Activated CD8-positive, alpha-beta memory T cell treated with anti-CD3 and anti-CD28 coated beads, Interleukin-2, amount 10 ng/mL, durations not matched to agents 7 days and 5 days (primary cell): ENCODE measurements around the gene DNAJB7. TPM values are rescaled to one million over a fixed set of nuclear protein-coding genes. Genes with fewer than 3 reads are reported as not detected.
"Not testable (repeated sequence)": the region's sequence is repeated elsewhere in the genome, so short reads cannot be mapped to it uniquely, and the experiment has no call there.

Source experiments
- ATAC-seq: fragments of 150-1000 bp; cut with Tn5 transposase; one replicate; pipeline ENCODE4 v1.10.0; 2021; ENCODE audit warnings: moderate library complexity
- CTCF ChIA-PET: fragments of 350-600 bp; sonication (Branson Sonifier 250); formaldehyde crosslinking; loops from one replicate; lab custom pipeline; 2021; ENCODE audit warnings: antibody characterized with exemption; lab: Charles Lee
- DNase-seq: peaks from one replicate; pipeline ENCODE4 v3.0.0-alpha.2; 2020
- H3K27ac Mint-ChIP-seq: one replicate; pipeline ENCODE4 v1.8.0; 2021; ENCODE audit warnings: mild to moderate bottlenecking, mixed read lengths
- H3K27me3 Mint-ChIP-seq: one replicate; pipeline ENCODE4 v1.8.0; 2021; ENCODE audit warnings: mixed read lengths
- H3K36me3 Mint-ChIP-seq: one replicate; pipeline ENCODE4 v1.8.0; 2021; ENCODE audit warnings: mild to moderate bottlenecking, mixed read lengths
- H3K4me1 Mint-ChIP-seq: one replicate; pipeline ENCODE4 v1.8.0; 2021; ENCODE audit warnings: mixed read lengths
- H3K4me3 Mint-ChIP-seq: one replicate; pipeline ENCODE4 v1.8.0; 2021; ENCODE audit warnings: mild to moderate bottlenecking, moderate library complexity, mixed read lengths
- H3K9me3 Mint-ChIP-seq: one replicate; pipeline ENCODE4 v1.8.0; 2022; ENCODE audit warnings: low read depth, mixed read lengths
- microRNA-seq: library from miRNA; unstranded; fragments of <30 nt; microRNA quantifications from one replicate; pipeline ENCODE4 v1.2.0, GENCODE V29; 2022
- total RNA-seq, 2 experiments: library from RNA; stranded (reverse); gene quantifications; one replicate each; pipeline ENCODE4 v1.2.3, GENCODE V29; 2021

The DNAJB7 gene
- total RNA-seq, 2 experiments from 2014 or later, result not detected

DNA sequence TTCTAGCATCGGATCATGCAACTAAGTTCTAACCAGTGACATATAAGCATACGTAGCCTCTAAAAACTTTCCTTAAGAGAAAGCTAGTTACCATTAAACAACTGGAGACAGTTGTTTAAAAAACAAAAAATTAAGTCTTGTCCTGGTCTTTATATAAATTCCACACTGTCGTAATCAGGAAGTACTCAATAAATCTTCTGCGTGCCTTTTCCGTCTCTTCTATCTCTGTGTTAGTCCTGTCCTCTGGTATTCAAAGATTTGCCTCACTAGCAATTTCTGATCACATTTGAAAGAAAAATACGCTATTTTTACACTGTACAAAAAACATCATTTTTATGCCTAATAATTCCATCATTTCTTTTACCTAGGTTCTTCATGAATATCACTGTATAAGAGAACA, 32.8 kb downstream of the DNAJB7 start:
- H3K27me3 Mint-ChIP-seq, result no peaks in the 10 kb centered on the region
- ATAC-seq (no peak), DNase-seq (no peak)
- no peak overlapping the region for H3K27ac Mint-ChIP-seq
- no peaks in the 10 kb centered on the region for H3K4me1 Mint-ChIP-seq
- CTCF ChIA-PET, result interaction anchor here (0.8 kb wide), 1 partner anchor 25 kb away, joined by 3 read pairs; no protein-coding TSS in a partner anchor
- H3K4me3 Mint-ChIP-seq, result no peak overlapping the region
- H3K36me3 Mint-ChIP-seq, result peaks cover 28% of the 10 kb centered on the region
- H3K9me3 Mint-ChIP-seq, result no peaks in the 10 kb centered on the region

DNA sequence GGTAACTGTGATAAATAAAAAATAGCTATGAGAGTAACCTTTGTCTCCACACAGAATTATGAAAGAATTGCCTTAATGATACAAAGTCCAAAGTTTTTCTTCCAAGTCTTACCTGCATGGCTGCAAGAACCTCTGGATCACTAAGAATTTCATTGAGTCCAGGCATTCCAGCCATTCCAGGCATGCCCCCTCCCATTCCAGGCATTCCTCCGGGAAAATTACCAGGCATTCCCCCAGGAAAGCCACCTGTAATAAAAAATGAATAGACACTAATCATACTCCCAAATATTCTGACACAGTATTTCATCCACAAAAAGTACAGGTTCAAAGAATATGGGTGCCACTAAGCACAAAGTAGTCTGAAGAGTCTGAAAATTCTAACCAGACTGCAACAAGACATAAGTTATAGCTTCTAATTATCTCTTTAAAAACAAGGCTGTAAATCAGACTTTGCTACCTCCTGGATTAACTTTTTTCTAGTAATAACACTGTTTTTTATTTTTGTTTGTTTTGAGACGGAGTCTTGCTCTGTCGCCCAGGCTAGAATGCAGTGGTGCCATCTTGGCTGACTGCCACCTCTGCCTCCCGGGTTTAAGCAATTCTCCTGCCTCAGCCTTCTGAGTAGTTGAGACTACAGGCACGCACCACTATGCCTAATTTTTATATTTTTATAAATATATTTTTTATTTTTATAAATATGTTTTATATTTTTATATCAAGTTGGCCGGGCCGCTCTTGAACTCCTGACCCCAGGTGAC, 34.8 kb downstream of the DNAJB7 start:
- Mint-ChIP-seq H3K9me3 (no peaks in the 10 kb centered on the region), H3K4me3 (no peak overlapping the region), H3K27ac (no peak overlapping the region), H3K36me3 (peaks cover 28% of the 10 kb centered on the region), H3K27me3 (no peaks in the 10 kb centered on the region), H3K4me1 (no peaks in the 10 kb centered on the region)
- CTCF ChIA-PET, result interaction anchor here (1.0 kb wide), 1 partner anchor 30 kb away, joined by 4 read pairs; the partner anchor contains the start of genes ST13 and XPNPEP3
- ATAC-seq, result no peak
- DNase-seq, result no peak

DNA sequence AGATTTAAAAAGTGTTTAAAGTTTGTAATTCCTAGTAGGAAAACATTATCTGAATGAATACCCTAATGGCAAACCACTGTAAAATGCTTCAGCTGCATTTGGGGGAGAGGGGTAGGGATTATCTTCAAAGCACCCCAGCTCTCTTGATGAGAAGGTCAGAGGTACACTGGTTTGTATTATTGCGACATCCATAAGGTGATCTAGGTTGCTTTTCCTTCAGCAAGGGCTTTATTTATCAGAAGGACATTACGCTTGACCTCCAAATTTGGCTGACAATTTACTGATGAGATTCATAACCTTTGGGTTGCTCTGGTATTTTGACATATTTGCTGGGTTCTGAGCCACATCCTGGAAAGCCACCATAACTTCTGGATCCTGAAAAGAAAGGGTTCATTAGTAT, 35.6 kb downstream of the DNAJB7 start:
- DNase-seq, H3K27me3 Mint-ChIP-seq, ATAC-seq, H3K4me3 Mint-ChIP-seq, H3K27ac Mint-ChIP-seq, H3K9me3 Mint-ChIP-seq, H3K4me1 Mint-ChIP-seq: not testable (repeated sequence)
- peaks cover 27% of the 10 kb centered on the region for H3K36me3 Mint-ChIP-seq
- CTCF ChIA-PET, result interaction anchor here (1.0 kb wide), 1 partner anchor 31 kb away, joined by 4 read pairs; the partner anchor contains the start of genes ST13 and XPNPEP3

DNA sequence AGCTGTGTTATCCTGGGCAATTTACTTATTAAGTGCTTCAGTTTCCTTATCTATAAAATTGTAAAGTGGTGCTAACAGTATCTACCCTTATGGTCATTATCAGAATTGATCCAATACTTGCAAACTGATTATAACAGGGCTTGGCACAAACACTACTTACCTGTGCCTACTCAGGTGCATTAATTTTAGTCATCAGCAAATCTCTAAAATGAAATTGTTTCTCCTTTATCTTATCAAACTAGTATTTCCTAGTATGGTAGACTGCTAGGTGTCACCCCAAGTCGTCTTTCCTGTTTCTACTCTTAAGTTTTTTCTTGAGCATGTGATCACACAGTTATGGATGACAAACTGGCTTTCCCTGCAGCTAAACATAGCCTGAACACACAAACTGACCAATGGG, 38.5 kb downstream of the DNAJB7 start:
- ATAC-seq, result no peak
- CTCF ChIA-PET, result no interaction called here

DNA sequence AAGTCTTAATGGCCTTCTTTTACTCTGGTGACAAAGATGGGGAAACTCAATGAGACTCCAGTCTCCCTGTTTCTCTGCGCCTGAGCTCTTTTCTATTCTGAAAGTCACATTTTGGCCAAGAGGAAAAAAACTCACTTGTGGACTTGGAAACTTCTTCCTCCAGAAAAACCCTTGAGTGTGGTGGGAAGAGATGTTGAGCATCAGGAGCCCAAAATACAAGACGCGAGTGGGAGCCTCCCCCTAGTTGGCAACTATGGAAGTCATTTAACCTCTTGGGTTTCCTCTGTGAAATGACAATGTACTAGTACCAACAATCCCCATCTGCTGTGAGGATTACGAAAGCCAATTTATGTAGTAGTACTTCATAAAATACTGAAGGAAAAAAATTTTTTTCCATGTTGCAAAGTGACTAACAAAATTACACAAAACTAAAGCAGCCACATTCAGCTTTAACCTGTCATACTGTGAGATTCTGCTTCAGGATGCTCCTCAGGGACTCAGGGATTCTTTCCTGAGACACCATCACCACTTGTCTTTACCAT, 42.2 kb downstream of the DNAJB7 start:
- peaks cover 28% of the 10 kb centered on the region for H3K4me1 Mint-ChIP-seq
- ATAC-seq, result no peak
- peak overlapping the region; percentile 89 for H3K4me3 Mint-ChIP-seq
- peak overlapping the region; percentile 73 for H3K27ac Mint-ChIP-seq
- peaks cover 16% of the 10 kb centered on the region for H3K36me3 Mint-ChIP-seq
- H3K9me3 Mint-ChIP-seq, result no peaks in the 10 kb centered on the region
- CTCF ChIA-PET, result interaction anchor here (0.7 to 2.3 kb wide), 7 partner anchors 11 to 136 kb away, joined by 3 to 11 read pairs (median 4); partner anchors contain the start of genes ST13 and XPNPEP3
- DNase-seq, result no peak
- H3K27me3 Mint-ChIP-seq, result no peaks in the 10 kb centered on the region

More for the DNA sequence above, 38.5 kb downstream of the DNAJB7 start:
- H3K4me1 Mint-ChIP-seq, result peaks cover 10% of the 10 kb centered on the region
- no peak for DNase-seq
- no peaks in the 10 kb centered on the region for H3K9me3 Mint-ChIP-seq
- no peak overlapping the region for H3K4me3 Mint-ChIP-seq
- H3K27me3 Mint-ChIP-seq, result no peaks in the 10 kb centered on the region
- H3K27ac Mint-ChIP-seq, result no peak overlapping the region
- H3K36me3 Mint-ChIP-seq, result peaks cover 17% of the 10 kb centered on the region

DNA sequence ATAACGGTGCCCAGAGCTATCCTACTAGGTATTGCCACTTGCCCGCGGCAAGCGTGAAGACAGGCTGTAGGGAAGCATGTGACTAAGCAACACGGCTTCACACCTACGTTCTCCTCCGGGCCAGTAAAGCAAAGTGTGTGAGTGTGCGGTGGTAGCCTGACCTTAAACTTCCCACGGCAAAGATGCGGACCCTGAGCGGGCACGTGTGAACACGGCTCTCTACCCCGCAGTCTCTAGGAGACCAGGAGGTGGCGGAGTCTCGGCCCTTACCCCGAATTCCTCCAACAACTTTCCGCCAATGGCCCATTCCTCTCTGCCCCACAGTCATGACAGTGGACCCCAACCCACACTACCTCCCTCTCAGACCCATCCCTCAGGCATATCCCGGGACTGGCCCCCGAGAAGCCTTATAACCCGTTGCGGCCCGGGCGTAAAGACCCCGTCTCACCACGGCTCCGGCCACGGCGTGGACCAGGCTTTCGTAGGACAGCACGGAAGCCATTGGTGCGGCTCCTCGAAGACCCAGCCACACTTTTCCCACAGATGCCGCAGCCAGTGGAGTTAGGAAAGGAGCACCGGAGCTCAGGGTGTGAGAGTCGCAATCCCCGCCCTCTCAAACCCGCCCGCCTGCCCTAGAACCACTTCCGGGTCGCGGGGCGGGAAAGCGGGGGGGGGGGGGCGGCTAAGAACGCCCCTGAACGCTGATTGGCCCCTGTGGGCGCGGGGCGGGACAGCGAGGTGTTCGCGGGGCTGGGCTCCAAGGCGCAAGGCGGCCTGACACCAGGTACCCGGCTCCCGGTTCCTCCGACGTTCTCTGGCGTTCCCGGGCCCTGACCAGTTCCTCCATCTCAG, 42.9 kb downstream of the DNAJB7 start, which contains the start of gene SLC25A17:
SLC25A17 (minus strand) TSS at position 600 of the 852 bp plus-strand sequence; CDS start at position 502, 98 bp downstream.
- H3K9me3 Mint-ChIP-seq, result no peaks in the 10 kb centered on the region
- H3K4me1 Mint-ChIP-seq, result peaks cover 31% of the 10 kb centered on the region
- peak; percentile 92 for DNase-seq
- peak within 1 kb of the TSS; percentile 89 for H3K4me3 Mint-ChIP-seq
- ATAC-seq, result peak; percentile 95
- CTCF ChIA-PET, result interaction anchor here (0.6 to 2.3 kb wide), 9 partner anchors 12 to 908 kb away, joined by 3 to 11 read pairs (median 4); partner anchors contain the start of genes ST13 and XPNPEP3
- peaks cover 21% of the 10 kb centered on the region for H3K36me3 Mint-ChIP-seq
- no peaks in the 10 kb centered on the region for H3K27me3 Mint-ChIP-seq
- peak within 1 kb of the TSS; percentile 91 for H3K27ac Mint-ChIP-seq

DNA sequence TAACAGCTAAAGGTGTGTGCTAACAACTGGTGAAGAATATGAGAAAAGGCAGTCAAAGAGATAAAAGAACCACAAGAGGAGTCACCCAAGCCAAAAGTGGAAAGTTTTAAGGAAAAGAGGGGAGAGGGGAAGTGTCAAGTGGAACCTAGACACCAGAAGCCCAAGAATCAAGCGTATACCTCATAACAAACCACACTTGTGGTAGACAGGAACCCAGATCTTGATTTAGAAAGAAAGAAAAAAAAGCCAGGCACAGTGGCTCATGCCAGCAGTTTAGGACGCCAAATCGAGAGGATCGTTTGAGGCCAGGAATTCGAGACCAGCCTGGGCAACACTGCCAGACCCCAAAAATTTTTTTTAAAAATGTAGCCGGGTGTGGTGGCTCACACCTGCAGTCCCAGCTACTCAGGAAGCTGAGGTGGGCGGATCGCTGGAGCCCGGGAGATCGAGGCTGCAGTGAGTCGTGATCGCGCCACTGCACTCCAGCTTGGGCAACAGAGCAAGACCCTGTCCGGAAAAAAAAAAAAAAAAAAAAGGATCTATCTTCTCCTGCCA, 43.6 kb downstream of the DNAJB7 start:
- ATAC-seq, result peak; percentile 12

DNA sequence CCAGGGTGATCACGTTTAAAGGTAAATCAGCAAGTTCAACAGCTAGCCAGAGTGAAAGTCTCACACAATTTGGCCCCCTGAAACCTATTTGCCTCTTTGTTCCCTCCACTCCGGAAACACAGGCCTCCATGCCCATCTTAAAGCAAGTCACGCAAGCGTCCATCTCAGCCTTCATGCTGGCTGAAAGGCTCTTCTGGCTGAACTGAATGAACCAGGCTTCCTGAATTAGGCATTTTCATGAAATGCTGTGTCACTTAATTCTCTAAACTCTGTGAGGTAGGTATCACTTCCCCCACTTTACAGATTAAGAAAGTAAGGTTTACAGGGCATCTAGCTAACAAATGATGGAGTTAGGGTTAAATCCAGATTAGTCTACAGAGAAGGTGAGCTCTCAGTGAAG, 44.2 kb downstream of the DNAJB7 start:
- H3K4me1 Mint-ChIP-seq, result peaks cover 32% of the 10 kb centered on the region

More for the DNA sequence above, 43.6 kb downstream of the DNAJB7 start:
- Mint-ChIP-seq H3K9me3 (no peaks in the 10 kb centered on the region), H3K36me3 (peaks cover 19% of the 10 kb centered on the region), H3K4me3 (peak overlapping the region; percentile 89), H3K27me3 (no peaks in the 10 kb centered on the region), H3K27ac (peak overlapping the region; percentile 91), H3K4me1 (peaks cover 32% of the 10 kb centered on the region)
- CTCF ChIA-PET, result interaction anchor here (0.6 to 2.3 kb wide), 7 partner anchors 13 to 907 kb away, joined by 3 to 11 read pairs (median 4); partner anchors contain the start of genes ST13 and XPNPEP3
- no peak for DNase-seq

DNA sequence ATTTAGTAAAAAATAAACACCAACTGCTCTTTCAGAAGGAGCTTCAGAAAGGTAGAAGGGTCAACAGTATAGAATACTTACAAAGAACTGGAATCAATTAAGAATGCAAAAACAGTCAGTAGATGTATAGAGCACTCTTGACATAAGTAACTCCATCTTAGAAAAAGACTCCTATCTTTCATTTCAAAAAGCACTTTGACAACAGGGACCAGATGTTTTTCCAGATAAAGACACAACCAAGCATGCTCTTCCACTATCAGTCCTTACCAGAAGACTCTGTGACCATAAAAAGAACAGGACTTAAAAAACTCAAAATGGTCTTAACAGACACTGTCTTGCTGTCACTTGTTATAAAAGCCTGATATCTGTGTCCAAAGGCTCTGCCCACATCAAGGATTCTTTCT, 48.0 kb downstream of the DNAJB7 start:
- no peak for ATAC-seq
- Mint-ChIP-seq H3K4me3 (no peak overlapping the region), H3K27ac (no peak overlapping the region), H3K36me3 (peaks cover 24% of the 10 kb centered on the region), H3K27me3 (no peaks in the 10 kb centered on the region), H3K9me3 (no peaks in the 10 kb centered on the region), H3K4me1 (peaks cover 30% of the 10 kb centered on the region)
- CTCF ChIA-PET, result interaction anchor here (0.5 kb wide), 1 partner anchor 167 kb away, joined by 3 read pairs; no protein-coding TSS in a partner anchor
- DNase-seq, result no peak

More for the DNA sequence above, 44.2 kb downstream of the DNAJB7 start:
- peaks cover 21% of the 10 kb centered on the region for H3K36me3 Mint-ChIP-seq
- H3K27ac Mint-ChIP-seq, result peak overlapping the region; percentile 91
- peak overlapping the region; percentile 89 for H3K4me3 Mint-ChIP-seq
- H3K9me3 Mint-ChIP-seq, result no peaks in the 10 kb centered on the region
- no peak for ATAC-seq
- CTCF ChIA-PET, result interaction anchor here (1.3 to 2.3 kb wide), 3 partner anchors 13 to 134 kb away, joined by 4 to 11 read pairs (median 8); partner anchors contain the start of genes ST13 and XPNPEP3
- no peak for DNase-seq
- no peaks in the 10 kb centered on the region for H3K27me3 Mint-ChIP-seq

Small RNA genes within 50 kb of the gene (microRNA-seq; reads per million reads assigned to microRNA genes)
- 2.6 reads per million for gene MIR4766

Other genes starting within 250 kb of the DNAJB7 start
- gene MRTFA, start 225.4 kb downstream of the DNAJB7 start, total RNA-seq, result 10 to 100 TPM; 59.4 to 74.0 TPM
- not detected for gene MCHR1, start 182.6 kb downstream of the DNAJB7 start, total RNA-seq
- 10 to 100 TPM; 19.0 to 24.5 TPM for gene SLC25A17, start 42.8 kb downstream of the DNAJB7 start, total RNA-seq
- 100 to 1,000 TPM; 120 to 150 TPM for gene ST13, start 5.5 kb downstream of the DNAJB7 start, total RNA-seq
- 10 to 100 TPM; 11.2 to 12.5 TPM for gene XPNPEP3, start 5.0 kb downstream of the DNAJB7 start, total RNA-seq
- 10 to 100 TPM; 76.9 to 82.8 TPM for gene RBX1, start 89.3 kb upstream of the DNAJB7 start, total RNA-seq
- 10 to 100 TPM; 61.1 to 61.9 TPM for gene EP300, start 230.5 kb upstream of the DNAJB7 start, total RNA-seq